GM23338 (cell line): ENCODE results near the gene INTS6L. TPM values are rescaled to one million over a fixed set of nuclear protein-coding genes. Genes with fewer than 3 reads are reported as not detected.

Experiments
- ATAC-seq: fragments of 200-7000 bp; cut with Tn5 transposase; 3 replicates; pipeline ENCODE4 v1.9.1; 2020
- DNase-seq: peaks from one replicate; pipeline ENCODE4 v3.0.0-alpha.2; 2015; ENCODE audit warnings: low spot score
- H2AFZ ChIP-seq: fragments of 200-600 bp; sonication (generic); 2 replicates; pipeline ENCODE4 v1.8.0; 2016; ENCODE audit warnings: antibody characterized with exemption, mild to moderate bottlenecking, moderate library complexity
- H3F3A ChIP-seq: fragments of 200-600 bp; sonication (generic); replicated peaks from 2 replicates; pipeline ENCODE4 v1.8.0; 2017; ENCODE audit warnings: antibody characterized with exemption, mixed run types, low read depth
- H3K27ac ChIP-seq: fragments of 200-600 bp; sonication (generic); 2 replicates; pipeline ENCODE4 v1.6.1; 2016; ENCODE audit warnings: low read depth
- H3K27me3 ChIP-seq: fragments of 200-600 bp; sonication (generic); 2 replicates; pipeline ENCODE4 v1.8.0; 2016; ENCODE audit warnings: mild to moderate bottlenecking, mixed run types, moderate library complexity; ENCODE audit not compliant: insufficient read depth
- H3K36me3 ChIP-seq: fragments of 200-600 bp; sonication (generic); 2 replicates; pipeline ENCODE4 v1.8.0; 2016; ENCODE audit warnings: mild to moderate bottlenecking; ENCODE audit not compliant: insufficient read depth
- H3K4me1 ChIP-seq: fragments of 200-600 bp; sonication (generic); 2 replicates; pipeline ENCODE4 v1.8.0; 2016; ENCODE audit warnings: mild to moderate bottlenecking, moderate library complexity; ENCODE audit not compliant: insufficient read depth
- H3K4me2 ChIP-seq: fragments of 200-600 bp; sonication (generic); 2 replicates; pipeline ENCODE4 v1.7.1; 2017; ENCODE audit warnings: mixed run types
- H3K4me3 ChIP-seq: fragments of 200-600 bp; sonication (generic); 2 replicates; pipeline ENCODE4 v1.6.1; 2016; ENCODE audit warnings: mixed run types
- H3K79me2 ChIP-seq: fragments of 200-600 bp; sonication (generic); replicated peaks from 2 replicates; pipeline ENCODE4 v1.8.0; 2017; ENCODE audit warnings: mild to moderate bottlenecking; ENCODE audit not compliant: insufficient read depth
- H3K9me2 ChIP-seq: fragments of 200-600 bp; sonication (generic); 2 replicates; pipeline ENCODE4 v1.8.0; 2017; ENCODE audit not compliant: insufficient read depth
- H4K20me1 ChIP-seq: fragments of 200-600 bp; sonication (generic); replicated peaks from 2 replicates; pipeline ENCODE4 v1.8.0; 2017; ENCODE audit warnings: mild to moderate bottlenecking; ENCODE audit not compliant: insufficient read depth
- H3K27ac Mint-ChIP-seq: 2 replicates; pipeline ENCODE4 v1.8.0; 2020; ENCODE audit warnings: inconsistent platforms, mild to moderate bottlenecking, moderate library complexity, mixed read lengths
- H3K27me3 Mint-ChIP-seq: 3 replicates; pipeline ENCODE4 v1.8.0; 2022; ENCODE audit warnings: low read depth, mild to moderate bottlenecking, moderate library complexity, mixed read lengths, inconsistent platforms; ENCODE audit not compliant: insufficient read depth, poor library complexity
- H3K36me3 Mint-ChIP-seq: 3 replicates; pipeline ENCODE4 v1.8.0; 2021; ENCODE audit warnings: low read depth, mild to moderate bottlenecking, inconsistent platforms, moderate library complexity, mixed read lengths
- H3K4me1 Mint-ChIP-seq: 3 replicates; pipeline ENCODE4 v1.8.0; 2020; ENCODE audit warnings: mild to moderate bottlenecking, inconsistent platforms, mixed read lengths
- H3K4me3 Mint-ChIP-seq: 3 replicates; pipeline ENCODE4 v1.8.0; 2021; ENCODE audit warnings: moderate library complexity, mild to moderate bottlenecking, inconsistent platforms, mixed read lengths
- H3K9me3 Mint-ChIP-seq: 3 replicates; pipeline ENCODE4 v1.8.0; 2020; ENCODE audit warnings: moderate library complexity, mild to moderate bottlenecking, inconsistent platforms, mixed read lengths
- CREB1 ChIP-seq: fragments of 250-450 bp; sonication (Bioruptor Pico); IDR thresholded peaks from 2 replicates; pipeline ENCODE4 v1.5.0; 2020; ENCODE audit warnings: low read depth, mild to moderate bottlenecking, moderate library complexity
- EZH2 ChIP-seq: fragments of 200-600 bp; sonication (generic); IDR thresholded peaks from one replicate; pipeline ENCODE4 v1.8.0; 2017; ENCODE audit warnings: antibody characterized with exemption, mild to moderate bottlenecking, low read depth; ENCODE audit not compliant: unreplicated experiment
- EZH2phosphoT487 ChIP-seq: fragments of 200-600 bp; sonication (generic); IDR thresholded peaks from one replicate; pipeline ENCODE4 v1.8.1; 2018; ENCODE audit warnings: antibody characterized with exemption; ENCODE audit not compliant: unreplicated experiment
- POLR2AphosphoS5 ChIP-seq: IDR thresholded peaks from 2 replicates; pipeline ENCODE4 v1.6.1; 2016; ENCODE audit warnings: antibody characterized with exemption, low read depth
- ZNF462 ChIP-seq: fragments of 250-450 bp; sonication (Bioruptor Pico); IDR thresholded peaks from 2 replicates; pipeline ENCODE4 v1.5.0; 2020; ENCODE audit warnings: mild to moderate bottlenecking, moderate library complexity
- polyA plus RNA-seq: library from polyadenylated mRNA; unstranded; fragments of >200 nt; fragmentation: Nextera tagmentation; extraction: Ambion mirVana; gene quantifications from 2 replicates; pipeline ENCODE4 v1.2.1, GENCODE V29; 2016
- total RNA-seq: library from RNA; depleted of rRNA; stranded (reverse); fragments of >200 nt; shearing (Covaris generic); gene quantifications from 2 replicates; pipeline ENCODE4 v1.2.3, GENCODE V29; 2014
- TF ChIP-seq, protein P1 (sequence below), 2 experiments: fragments of 200-600 bp in 1 of 2; sonication (generic) in 1 of 2; conservative IDR thresholded peaks; 2 replicates each; pipeline versions ENCODE4 v1.5.1 to v1.6.1; 2016 to 2017; ENCODE audit warnings: antibody characterized with exemption in 2 of 2, low read depth in 2 of 2, mild to moderate bottlenecking in 2 of 2, moderate library complexity in 1 of 2

Gene INTS6L
- total and polyA plus RNA-seq, 2 experiments from 2014 or later = 4.5 to 6.4 TPM

DNA sequence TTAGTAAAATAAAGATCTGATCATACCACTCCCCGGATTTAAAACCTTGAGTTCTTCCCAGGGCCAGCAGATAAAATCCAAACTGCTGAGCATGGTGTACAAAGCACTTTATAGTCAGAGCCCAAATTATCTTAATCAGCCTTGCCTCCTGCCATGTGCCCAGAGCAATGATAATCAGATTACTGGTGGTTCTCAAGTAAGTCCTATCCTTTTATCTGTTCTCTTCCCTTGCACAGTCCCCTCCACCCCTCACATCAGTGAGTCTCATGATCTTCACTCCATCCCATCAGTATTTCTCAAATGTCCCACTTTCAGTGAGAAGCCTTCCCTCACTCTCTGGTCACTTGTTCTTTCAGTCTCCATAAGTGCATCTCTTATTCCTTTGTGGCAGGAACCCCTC lies 22.7 kb downstream of the INTS6L start (continued):
- no peak for TF ChIP-seq ZNF462

DNA sequence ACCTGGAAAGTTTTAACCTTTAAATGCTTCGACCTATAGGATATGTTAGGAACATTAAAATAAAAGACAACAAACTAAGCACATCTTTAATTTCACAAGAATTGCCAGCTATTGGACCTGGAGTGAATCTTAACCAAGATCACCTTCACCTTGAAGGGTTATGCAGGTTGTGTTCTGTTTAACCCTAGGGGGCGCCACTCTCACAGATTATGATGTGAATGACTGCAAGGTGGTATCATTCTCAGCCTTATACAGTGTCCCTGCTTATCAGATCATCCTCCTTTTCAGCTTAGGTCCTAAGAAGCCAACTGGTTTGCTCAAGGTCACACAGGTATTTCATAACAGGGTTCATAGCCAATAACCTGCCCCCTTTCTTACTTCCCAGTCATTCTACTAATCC lies 23.5 kb downstream of the INTS6L start:
- DNase-seq (peak; percentile 73), ATAC-seq (peak; percentile 81)
- Mint-ChIP-seq H3K27ac (no peak overlapping the region), H3K4me3 (no peak overlapping the region), H3K27me3 (no peaks in the 10 kb centered on the region), H3K4me1 (peaks cover 17% of the 10 kb centered on the region; the same call in 2 of the 3 replicates), H3K36me3 (no peaks in the 10 kb centered on the region), H3K9me3 (no peaks in the 10 kb centered on the region)
- no peak overlapping the region for H3K4me3 ChIP-seq
- H4K20me1 ChIP-seq = no peaks in the 10 kb centered on the region
- no peaks in the 10 kb centered on the region for H3K27me3 ChIP-seq
- H2AFZ ChIP-seq = no peak overlapping the region
- no peak for TF ChIP-seq CREB1 (CRISPR knock-in tag)
- no peak for TF ChIP-seq EZH2phosphoT487
- no peak for TF ChIP-seq EZH2
- TF ChIP-seq, protein P1, sequence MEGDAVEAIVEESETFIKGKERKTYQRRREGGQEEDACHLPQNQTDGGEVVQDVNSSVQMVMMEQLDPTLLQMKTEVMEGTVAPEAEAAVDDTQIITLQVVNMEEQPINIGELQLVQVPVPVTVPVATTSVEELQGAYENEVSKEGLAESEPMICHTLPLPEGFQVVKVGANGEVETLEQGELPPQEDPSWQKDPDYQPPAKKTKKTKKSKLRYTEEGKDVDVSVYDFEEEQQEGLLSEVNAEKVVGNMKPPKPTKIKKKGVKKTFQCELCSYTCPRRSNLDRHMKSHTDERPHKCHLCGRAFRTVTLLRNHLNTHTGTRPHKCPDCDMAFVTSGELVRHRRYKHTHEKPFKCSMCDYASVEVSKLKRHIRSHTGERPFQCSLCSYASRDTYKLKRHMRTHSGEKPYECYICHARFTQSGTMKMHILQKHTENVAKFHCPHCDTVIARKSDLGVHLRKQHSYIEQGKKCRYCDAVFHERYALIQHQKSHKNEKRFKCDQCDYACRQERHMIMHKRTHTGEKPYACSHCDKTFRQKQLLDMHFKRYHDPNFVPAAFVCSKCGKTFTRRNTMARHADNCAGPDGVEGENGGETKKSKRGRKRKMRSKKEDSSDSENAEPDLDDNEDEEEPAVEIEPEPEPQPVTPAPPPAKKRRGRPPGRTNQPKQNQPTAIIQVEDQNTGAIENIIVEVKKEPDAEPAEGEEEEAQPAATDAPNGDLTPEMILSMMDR (conservative IDR thresholded peaks at IDR 0.05; ENCODE audit: low read depth in 2 of 2) = peak; percentile 67 to 75
- TF ChIP-seq ZNF462 = no peak
- TF ChIP-seq POLR2AphosphoS5 = no peak
- H3K9me2 ChIP-seq = no peaks in the 10 kb centered on the region
- no peak overlapping the region for H3K27ac ChIP-seq
- H3K79me2 ChIP-seq = no peaks in the 10 kb centered on the region
- H3K36me3 ChIP-seq = no peaks in the 10 kb centered on the region
- peaks cover 2% of the 10 kb centered on the region; the same call in 1 of the 2 replicates for H3K4me1 ChIP-seq
- no peak overlapping the region for H3K4me2 ChIP-seq
- H3F3A ChIP-seq = no peaks in the 10 kb centered on the region
